Inferior parietal cortex (tissue), 1 donor: Measurements from ENCODE around the gene OR52L1.
A peak's percentile ranks its signal among the peaks of the same experiment; 100 is the strongest.
"Not testable (repeated sequence)": the region's sequence is repeated elsewhere in the genome, so short reads cannot be mapped to it uniquely, and the experiment has no call there.

Source experiments
- DNase-seq: peaks from one replicate; pipeline ENCODE4 v3.0.0-alpha.2; 2016; ENCODE audit errors: extremely low spot score

OR52L1 gene

DNA sequence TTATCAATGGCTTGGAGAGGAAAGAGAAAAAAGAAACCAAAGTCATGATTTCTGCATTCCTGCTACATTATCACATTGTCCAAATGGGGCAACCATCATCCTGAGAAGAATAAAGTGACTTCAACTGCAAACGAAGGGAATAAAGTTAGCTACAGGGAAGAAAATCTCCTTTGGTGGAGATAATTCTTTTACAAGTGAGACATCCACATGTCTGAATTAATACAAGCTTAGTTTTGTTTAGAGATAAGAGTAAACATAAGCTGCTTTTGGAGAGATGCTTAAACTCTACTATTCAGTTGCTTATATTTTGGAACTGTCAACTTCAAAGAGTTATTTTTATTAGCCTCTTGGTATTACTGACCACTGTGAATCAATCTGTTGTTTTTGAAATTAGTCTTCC lies at the start of gene OR52L1:
Gene OR52L1 (minus strand): TSS at position 101 of the 400 bp plus-strand sequence. CDS start 55 bp downstream, at position 46.
- no peak for DNase-seq

DNA sequence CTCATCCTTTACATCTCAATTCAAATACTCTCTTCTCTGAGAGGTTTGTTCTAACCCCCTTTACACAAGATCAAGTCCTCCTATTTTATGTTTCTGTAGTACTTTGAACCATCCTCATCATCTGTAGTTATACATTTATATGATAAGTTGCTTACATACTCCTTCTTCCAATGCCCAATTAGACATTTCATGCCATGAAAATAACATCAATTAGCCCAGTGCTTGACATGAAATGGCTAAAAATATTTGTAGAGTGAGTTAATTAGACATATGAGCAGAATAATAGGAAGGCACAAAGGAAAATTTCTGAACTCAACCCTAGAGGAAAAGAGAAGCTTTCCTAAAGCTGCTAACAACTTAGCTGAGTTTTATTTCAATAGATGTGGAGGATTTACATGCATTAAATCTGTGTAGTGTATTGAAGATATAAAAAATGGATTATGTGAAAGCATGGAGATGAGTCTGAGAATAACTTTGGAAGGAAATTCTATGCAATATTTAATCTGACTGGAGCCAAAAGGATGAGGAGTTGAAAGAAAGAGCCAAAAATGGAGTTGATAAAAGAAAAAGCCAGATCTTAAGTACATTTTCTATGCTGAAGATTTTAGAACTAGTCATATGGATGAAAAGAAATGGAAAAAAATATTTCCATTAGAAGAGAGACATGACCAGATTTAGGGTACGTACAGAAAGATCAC lies 44.1 kb upstream of the OR52L1 start, which contains the start of gene OR56A1:
Gene OR56A1 (minus strand): TSS at position 51 of the 698 bp plus-strand sequence. CDS start 3,066 bp downstream, outside the sequence.
- no peak for DNase-seq

- no peak for DNase-seq
These were observed 40.7 kb upstream of the OR52L1 start for GRCh38 chr11:6027501-6027900.

DNA sequence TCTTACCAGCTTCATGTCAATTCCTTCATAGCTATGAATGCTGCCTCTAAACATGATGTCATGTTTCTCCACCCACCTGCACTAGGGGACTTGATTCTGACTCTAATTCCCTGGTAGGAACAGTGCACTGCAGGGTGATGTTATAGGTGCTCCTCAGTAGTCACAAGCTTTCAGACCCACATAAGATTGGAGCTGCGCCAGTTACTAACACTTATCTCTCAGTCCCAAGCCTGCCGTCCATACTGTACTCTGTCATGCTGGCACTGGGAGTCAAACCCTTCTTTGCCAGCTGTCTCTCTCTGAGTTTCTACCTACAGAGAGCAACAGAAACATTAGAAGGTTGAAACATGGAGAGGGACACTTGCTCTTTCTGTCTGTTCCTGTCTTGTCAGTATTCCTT lies 38.3 kb upstream of the OR52L1 start:
- DNase-seq, result no peak

- DNase-seq, result peak; percentile 69
These were observed 36.2 kb upstream of the OR52L1 start for GRCh38 chr11:6022956-6023355.

DNA sequence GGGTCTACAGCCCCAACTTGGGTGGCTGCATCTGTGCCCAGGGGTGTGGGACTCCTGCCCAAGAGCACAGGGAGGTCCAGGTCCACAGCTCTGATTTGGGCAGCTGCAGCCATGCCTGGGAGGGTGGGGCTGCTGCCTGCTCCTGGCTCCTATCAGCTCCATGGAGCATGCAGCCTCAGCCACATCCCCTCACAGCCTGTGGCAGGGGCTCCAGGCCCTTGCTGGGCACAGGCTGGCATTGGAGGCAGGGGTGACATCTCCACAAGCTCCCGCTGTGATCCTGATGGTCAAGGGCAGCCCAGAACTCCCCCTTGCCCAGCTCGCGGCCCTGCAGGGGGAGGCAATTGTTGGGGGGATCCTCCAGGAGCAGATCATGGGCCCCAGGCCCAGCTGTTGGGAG lies 26.3 kb upstream of the OR52L1 start:
- DNase-seq, result no peak

DNA sequence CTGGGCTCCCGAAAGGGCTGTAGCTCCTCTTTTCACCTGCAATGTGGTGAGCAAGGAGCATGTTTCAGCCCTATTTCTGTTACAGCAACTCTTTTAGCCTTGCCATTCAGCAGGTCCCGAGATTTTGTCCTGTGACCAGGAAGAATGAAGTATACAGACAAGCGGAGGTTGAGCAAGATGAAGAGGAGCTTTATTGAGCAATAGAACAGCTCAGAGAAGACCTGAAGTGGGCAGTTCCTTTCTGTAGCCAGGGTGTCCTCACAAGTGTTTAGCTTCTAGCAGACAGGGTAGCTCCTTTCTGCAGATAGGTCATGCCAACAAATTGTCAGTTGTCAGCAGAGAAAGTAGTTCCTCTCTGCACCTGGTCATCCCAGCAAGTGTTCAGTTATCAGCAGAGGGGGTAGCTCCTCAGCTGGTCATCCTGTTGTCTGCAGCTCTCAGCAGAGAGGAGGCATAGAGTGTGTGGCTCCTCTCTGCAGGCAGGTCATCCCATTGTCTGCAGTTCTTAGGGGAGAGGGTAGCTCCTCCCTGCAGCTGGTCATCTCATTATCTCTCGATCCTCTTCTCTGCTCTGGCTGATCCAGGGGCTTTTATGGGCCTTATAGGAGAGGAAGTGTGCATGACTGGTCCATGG lies 25.4 kb upstream of the OR52L1 start:
- no peak for DNase-seq

GRCh38 chr11:6006846-6007245 lies 20.1 kb upstream of the OR52L1 start, which contains the start of gene OR56A4:
OR56A4 (minus strand) TSS chr11:6006946; CDS start chr11:6002992, 3,954 bp downstream.
- no peak for DNase-seq

GRCh38 chr11:6006395-6006794 lies 19.6 kb upstream of the OR52L1 start:
- DNase-seq, result no peak

- DNase-seq, result no peak
These were observed 15.5 kb upstream of the OR52L1 start for GRCh38 chr11:6002202-6002699.

DNA sequence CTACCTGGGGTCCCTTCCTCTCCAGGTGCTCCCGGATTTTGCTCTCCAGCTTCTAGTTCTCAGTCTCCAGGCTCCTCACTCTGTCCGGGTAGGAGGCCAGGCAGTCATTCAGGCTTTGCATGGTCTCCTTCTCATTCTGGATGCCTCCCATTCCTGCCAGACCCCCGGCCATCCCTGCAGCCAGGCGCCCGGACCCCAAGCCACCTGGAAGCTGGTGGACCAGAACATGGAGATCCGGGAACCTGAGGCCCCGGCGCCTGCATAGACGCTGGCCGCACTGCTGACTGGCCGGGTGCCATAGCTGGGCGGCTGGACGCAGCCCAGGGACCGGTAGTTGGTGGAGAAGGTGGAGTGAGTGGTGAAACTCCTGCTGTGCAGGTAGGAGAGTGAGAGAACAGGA lies 8.0 kb upstream of the OR52L1 start:
- no peak for DNase-seq

GRCh38 chr11:5992604-5993251 lies 5.9 kb upstream of the OR52L1 start:
- no peak for DNase-seq

GRCh38 chr11:5992150-5992549 lies 5.4 kb upstream of the OR52L1 start:
- no peak for DNase-seq

DNA sequence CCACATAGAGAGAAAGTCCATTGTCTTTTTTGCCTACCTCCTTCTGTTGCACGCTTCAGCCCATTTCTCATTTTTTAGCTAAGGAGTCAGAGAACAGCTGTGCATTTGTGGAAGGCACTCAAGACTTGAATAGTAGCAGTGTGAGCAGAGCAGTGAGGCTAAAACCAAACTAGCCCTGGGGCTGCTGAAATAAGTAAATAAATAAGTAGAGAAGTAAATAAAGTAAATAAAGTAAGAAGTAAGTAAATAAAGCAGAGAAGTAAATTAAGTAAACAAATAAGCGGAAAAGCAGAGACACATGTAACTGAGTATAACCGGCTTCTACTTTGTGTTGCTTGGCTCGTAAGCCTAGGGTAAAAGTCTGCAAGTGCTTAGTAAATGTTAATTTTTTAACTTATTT lies 2.4 kb upstream of the OR52L1 start:
- DNase-seq, result no peak

DNA sequence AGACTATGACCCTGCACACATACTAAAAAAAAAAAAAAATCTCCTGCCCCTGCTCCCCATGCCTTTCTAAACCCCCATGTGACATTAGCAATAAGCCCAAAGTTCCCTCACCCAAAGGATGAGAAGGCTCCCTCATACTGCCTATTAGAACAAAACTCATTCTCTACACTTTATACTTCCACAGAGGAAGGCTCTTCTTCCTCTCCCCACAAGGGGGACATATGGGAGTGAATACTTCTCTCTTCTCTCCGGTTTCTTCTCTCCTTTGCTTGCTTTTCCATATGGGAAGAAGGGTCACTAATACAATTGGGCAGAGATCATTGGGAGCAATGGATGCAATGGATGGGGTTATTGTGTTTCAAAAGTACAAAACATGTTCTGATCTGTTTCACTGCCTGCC lies 3.3 kb downstream of the OR52L1 start:
- no peak for DNase-seq

DNA sequence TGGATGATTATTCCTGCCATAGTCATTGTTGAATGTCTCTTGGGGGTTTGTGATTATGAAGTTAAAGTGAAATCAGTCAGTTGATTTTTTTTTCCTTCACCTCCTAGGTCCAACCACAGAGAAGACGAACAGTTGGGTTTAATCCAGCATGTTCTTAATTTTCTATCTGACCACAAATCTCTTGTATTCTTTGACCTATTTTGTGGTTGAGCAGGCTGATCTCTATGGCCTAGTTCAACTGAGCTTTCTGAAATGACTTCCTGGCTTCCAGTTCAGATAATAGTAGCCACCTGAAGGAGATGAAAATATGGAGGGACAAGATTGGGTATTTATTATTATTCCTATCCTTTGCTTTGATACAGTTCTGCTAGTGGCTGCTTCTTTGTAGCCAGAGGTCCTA lies 13.3 kb downstream of the OR52L1 start:
- DNase-seq, result no peak

GRCh38 chr11:5968394-5968793 lies 18.4 kb downstream of the OR52L1 start, which contains the start of gene OR56A5:
OR56A5 (minus strand) TSS chr11:5968494; CDS start chr11:5968494, 0 bp downstream.
- DNase-seq, result no peak

DNA sequence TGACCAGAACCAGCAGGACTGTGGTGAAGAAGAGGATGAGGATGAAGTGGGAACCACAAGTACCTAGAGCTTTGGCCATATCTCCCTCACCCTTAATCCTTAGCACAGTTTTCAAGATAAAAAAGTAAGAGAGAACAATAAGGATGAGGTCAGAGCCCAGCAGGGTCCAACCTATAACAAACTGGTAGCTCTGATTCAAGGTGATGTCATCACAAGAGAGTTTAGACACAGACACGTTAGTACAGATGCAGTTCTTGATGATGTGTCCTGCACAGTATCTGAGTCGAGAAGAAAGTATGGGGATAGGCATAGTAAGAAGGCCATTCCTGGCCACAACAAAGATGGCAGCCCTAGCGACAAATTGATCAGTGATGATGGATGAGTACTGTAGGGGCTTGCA lies 19.1 kb downstream of the OR52L1 start:
- no peak for DNase-seq

DNA sequence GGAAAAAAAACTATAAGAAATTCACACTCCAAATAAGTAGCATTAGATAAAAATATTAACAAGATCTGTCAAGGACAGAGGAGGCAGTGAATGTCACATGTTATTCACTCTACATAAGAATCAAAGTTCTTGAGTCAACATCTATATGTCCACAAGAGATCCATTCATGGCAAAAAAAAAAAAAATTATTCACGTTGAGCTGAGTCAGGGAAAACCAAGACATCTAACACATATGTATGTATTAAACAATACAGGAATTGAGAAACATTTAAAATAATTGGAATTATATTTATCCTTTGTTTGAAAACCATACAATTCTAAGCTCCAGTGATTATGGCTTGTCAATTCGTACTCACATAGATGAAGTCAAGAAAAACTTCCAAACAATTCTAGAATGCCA lies 19.8 kb downstream of the OR52L1 start:
- no peak for DNase-seq

DNA sequence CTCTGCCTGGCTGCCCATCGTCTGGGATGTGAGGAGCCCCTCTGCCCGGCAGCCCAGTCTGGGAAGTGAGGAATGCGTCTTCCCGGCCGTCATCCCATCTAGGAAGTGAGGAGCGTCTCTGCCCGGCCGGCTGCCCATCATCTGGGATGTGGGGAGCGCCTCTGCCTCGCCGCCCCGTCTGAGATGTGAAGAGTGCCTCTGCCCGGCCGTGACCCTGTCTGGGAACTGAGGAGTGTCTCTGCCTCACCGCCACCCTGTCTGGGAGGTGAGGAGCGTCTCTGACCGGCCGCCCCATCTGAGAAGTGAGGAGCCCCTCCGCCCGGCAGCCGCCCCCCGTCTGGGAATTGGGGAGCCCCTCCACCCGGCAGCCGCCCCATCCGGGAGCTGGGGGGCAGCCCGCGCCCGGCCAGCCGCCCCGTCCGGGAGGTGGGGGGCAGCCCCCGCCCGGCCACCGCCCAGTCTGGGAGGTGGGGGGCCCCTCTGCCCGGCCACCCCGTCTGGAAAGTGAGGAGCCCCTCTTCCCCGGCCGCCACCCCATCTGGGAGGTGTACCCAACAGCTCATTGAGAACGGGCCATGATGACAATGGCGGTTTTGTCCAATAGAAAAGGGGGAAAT lies 26.0 kb downstream of the OR52L1 start:
- not testable (repeated sequence) for DNase-seq

GRCh38 chr11:5955586-5955985 lies 31.2 kb downstream of the OR52L1 start:
- no peak for DNase-seq

DNA sequence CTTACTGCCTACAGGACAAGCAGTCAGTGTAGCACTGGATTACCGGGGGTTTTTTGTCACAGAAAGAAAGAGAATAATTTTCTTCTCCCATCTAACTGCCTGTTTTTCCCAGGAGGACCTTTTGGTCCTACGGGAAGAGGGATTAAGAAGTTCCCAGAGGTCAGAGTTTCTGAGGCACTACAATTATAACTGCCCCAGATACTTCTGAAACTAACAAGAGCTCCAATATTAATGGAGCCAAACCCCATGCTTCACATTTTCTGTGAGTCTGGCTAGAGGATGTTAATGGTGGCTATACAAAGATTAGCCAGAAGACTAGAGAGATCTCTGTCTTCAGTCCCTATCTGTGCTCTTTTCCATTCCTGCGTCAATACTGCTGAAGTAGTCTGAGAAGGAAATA lies 44.8 kb downstream of the OR52L1 start, which contains the start of gene OR56A3:
Gene OR56A3 (plus strand): TSS at position 301 of the 400 bp plus-strand sequence. CDS start 5,096 bp downstream, outside the sequence.
- DNase-seq, result no peak
